NCI-H1417 (cell line): ENCODE measurements around the gene MTREX.

Experiments
- DNase-seq, 3 experiments: peaks; one replicate each; lab custom pipeline; 2025; lab: John Stamatoyannopoulos, UW

MTREX gene

DNA sequence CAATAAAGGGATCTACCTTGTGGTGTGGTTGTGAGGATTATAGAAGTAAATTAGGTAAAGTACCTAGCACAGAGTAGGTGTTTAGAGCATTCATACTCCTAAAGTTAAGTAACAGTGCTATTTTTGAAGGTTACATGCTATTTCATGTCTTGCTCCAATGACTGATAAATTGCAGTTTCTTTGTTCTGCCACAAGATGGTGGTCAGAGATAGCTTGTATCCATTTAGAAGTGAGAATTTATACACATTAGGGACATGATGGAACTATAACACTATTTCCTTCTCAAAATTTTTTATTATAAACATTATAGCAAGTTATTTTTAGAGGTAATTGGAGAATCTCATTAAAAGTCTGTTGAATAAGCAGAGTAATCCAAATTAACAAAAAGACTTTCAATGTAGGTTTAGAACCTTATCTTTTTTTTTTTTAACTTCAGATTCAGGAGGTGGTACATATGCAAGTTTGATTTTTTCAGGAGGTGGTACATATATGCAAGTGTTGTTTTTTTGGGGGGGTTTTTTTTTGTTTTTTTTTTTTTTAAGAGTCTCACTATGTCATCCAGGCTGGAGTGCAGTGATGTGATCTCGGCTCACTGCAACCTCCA, 17.1 kb downstream of the MTREX start:
- DNase-seq: peak; percentile 1 to 46 (median 7)

DNA sequence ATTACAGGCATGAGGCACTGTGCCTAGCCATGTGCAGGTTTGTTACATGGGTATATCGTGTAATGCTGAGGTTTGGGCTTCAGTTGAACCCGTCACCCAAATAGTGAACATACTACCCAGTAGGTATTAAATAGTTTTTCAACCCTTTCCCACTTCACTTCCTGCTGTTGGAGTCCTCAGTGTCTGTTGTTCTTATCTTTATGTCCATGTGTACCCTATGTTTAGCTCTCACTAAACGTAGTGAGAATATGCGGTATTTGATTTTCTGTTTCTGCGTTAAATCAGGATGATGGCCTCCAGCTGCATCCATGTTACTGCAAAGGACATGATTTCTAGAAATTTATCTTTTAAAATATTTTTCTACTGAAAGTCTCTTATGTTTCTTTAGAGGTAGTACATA, 17.8 kb downstream of the MTREX start:
- no peak for DNase-seq

DNA sequence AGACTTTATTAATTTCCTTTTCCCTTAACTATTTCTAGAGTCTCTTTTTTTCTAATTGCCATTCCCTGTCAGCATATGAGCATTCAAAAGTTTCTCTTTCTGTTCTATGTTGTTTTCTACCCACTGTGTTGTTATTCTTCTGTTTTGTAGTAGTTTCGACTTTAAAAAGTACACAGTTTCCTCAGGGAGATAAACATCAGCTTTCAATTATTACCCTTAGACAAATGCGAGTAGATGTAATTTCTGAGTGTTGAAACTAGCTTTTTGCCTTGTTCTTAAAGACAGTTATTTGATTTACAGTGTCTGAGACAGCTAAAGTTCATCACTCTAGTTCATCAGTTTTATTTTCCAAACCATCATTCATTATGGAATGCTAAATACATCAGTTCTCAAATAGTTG, 19.5 kb downstream of the MTREX start:
- DNase-seq: no peak

DNA sequence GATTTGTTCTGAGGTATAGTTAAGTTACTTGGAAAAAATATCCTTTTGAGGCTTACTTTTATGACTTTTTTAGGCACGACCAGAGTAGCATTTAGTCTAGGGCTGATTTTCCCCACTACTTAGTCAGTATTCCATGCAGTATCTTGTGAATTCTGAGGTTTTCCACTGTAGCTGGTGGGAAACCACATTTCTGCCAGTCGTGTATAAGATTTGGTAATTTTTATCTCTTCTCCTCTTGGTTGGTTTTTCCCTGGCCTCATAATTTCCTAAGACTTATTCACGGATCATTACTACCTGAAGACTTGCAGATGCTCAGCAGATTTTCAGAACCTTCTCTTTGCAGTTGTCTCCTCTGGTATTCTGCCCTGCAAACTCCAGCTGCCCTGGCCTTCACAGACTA, 23.5 kb downstream of the MTREX start:
- DNase-seq: no peak

DNA sequence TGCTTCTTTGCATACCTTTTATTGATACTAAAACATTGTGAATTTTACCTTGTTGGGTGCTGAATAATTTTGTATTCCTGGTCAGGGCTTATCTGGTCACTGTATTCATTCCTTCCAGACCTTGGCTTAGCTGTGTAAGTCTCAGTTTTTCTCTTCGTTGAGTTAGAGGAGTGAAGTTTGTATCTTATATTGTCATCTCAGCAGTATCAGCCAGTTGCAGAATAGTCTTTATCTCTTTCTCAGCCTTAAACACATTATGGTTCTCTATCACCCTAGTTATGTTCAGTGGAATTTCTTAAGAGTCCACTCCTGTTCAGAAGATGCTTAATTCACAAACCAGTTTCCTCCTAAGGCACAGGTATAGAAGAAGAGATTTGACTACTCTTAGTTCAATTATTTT, 25.2 kb downstream of the MTREX start:
- DNase-seq: no peak

DNA sequence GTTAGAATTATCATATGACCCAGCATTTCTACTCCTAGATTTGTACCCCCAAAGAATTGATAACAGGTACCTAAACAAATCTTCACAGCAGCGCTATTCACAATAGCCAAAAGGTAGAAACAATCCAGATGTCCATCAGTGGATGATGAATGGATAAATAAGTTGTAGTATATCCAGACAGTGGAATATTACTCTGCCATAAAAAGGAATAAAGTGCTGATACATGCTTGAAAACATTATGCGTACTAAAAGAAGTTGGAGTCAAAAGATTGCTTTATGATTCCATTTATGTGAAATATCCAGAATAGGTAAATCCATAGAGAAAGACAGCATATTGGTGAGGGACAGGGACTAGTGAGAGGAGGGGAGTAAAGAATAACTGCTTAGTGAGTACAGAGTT, 26.0 kb downstream of the MTREX start:
- no peak for DNase-seq

DNA sequence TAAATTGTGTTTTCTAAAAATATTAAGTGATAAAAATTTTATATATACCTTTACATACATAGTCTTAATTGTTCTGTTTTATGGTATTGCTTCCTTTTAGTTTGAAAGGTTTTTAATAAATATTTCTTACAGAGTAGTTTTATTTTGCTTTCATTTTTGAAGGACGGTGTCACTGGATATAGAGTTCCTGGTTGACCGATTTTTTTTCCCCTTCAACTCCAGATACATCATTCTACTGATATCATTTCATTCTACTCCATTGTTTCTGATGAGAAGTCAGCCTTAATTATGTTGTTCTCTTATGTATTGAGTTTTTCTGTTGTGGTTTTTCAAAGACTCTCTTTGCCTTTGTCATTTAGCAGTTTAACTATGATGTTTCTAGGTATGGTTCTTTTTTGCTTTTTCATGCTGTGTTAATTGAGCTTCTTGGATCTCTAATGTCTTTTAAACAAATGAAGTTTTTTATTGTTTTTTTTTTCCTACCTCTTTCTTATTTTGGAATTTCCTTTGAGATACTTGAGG, 30.4 kb downstream of the MTREX start:
- no peak for DNase-seq

DNA sequence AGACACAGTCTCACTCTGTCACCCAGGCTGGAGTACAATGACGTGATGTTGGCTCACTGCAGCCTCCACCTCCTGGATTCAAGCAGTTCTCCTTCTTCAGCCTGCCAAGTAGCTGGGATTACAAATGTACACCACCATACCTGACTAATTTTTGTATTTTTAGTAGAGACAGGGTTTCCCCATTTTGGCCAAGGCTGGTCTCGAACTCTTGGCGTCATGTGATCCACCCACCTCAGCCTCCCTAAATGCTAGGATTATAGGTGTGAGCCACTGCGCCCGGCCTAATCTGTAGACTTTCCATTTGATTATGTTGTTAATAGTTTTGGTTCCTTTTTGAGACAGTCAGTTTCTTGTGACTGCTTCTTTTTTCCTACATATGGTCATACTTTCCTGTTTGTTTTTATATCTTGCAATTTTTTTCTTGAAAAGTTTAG, 31.0 kb downstream of the MTREX start:
- no peak for DNase-seq

DNA sequence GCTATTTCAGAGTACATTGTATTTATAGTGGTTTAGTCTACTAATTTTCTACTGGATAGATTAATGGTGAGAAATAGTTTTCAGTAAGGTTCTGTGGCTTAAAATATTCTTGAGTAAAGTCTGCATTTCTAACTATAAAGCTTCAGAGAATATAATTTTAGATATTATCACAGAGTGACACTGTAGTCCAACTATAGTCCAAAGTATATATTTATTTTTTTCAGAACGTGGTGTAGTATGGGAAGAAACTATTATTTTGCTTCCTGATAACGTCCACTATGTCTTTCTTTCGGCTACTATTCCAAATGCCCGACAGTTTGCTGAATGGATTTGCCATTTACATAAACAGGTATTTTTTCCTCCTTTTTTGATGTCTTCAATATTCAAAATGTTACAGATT, 35.3 kb downstream of the MTREX start:
- DNase-seq: no peak

DNA sequence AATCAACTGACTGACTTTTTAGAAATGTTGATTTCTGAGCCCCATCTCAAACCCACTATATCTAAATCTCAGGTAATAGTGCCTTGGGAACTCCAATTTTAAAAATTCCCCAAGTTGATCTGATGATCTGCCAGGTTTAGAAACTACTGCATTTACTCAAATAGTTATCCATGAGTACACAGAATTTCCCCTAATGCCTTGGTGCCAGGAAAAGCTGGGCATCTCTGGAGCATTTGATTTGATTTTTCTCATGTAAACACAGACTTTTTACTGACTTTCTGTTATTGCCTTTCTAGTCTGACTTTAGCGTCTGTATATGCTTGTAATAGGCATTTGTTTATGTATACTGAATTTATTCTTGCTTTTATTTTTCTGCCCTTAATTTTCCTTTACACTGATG, 35.8 kb downstream of the MTREX start:
- DNase-seq: no peak

DNA sequence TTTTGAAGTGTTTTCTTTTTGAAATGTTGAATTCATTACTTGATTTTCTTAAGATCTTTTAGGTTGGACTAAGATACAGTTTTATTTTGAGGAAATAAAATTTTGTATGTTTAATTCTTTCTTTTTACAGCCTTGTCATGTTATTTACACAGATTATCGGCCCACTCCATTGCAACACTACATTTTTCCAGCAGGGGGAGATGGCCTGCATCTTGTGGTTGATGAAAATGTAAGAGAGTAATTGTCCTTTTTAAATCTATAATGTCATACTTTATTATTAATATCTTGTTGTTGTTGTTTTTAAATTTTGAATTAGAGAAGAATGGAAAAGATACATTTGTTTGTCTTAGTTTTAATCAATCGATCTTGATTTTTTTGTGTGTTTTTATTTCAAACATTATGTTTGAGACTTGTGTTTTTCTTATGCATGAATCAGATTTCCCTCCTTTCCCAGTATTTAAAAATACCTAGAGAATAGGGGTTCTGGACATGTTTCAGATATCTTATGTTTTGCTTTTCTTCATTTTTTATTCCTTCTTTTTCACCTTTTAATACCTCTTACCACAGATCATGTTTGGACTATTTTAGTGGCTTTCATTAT, 36.7 kb downstream of the MTREX start:
- DNase-seq: peak; percentile 1 to 65 (median 60)

DNA sequence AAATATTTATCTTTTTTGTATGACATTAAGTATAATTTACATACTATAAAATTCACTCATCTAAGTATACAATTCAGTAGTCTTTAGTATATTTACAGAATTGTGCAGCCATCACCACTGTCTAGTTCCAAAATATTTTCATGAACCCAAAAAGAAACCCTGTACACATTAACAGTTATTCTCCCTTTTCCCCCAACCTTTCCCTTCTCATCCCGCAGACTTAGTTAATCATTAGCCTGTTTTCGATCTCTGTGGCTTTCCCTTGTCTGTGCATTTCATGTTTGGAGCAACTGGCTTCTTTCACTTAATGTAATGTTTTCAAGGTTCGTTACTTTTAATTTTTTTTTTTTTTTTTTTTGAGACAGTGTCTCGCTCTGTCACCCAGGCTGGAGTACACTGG, 37.5 kb downstream of the MTREX start:
- DNase-seq: no peak

DNA sequence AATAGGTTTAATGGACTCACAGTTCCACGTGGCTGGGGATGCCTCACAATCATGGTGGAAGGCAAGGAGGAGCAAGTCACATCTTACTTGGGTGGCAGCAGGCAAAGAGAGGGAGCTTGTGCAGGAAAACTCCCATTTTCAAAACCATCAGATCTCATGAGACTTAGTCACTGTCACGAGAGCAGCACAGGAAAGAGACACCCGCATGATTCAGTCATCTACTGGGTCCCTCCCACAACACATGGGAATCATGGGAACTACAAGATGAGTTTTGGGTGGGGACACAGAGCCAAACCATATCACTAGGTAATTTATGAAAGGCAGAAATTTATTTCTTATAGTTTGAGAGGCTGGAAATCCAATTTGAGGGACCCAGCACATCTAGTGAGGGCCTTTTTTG, 40.0 kb downstream of the MTREX start:
- no peak for DNase-seq

DNA sequence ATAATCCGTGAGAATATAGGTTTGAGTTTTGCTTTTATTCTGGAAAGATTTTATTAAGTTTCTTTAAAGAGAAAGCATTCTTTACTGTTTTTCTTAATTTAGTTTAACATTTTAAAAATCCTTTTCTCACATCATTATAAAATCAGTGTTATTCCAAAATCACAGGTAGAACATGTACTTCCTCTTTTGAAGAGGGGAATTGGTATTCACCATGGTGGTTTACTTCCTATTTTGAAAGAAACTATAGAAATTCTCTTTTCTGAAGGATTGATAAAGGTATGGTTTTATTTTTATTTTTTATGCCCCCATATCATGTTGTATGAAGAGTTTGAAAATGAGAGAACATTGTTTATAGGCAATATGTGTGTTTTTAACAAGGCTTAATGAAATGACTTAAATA, 43.0 kb downstream of the MTREX start:
- no peak for DNase-seq

DNA sequence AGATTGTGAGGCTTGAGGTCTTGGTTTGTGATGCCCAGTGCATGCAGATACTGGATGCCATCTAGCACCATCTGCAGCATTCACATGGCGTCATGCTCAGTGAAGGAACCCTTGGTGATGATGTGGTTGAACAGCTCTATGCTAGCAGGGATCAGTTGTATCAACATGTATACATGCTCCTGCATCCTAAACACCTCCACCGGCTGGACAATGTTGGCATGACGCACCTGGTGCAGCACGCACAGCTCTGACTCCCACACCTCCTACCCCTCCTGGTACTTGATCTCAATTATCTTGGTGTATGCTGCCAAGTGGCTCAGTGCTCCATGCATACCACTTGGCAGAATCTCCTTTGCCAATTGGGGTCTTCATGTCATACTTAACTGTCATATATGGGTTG, 49.1 kb downstream of the MTREX start:
- no peak for DNase-seq

DNA sequence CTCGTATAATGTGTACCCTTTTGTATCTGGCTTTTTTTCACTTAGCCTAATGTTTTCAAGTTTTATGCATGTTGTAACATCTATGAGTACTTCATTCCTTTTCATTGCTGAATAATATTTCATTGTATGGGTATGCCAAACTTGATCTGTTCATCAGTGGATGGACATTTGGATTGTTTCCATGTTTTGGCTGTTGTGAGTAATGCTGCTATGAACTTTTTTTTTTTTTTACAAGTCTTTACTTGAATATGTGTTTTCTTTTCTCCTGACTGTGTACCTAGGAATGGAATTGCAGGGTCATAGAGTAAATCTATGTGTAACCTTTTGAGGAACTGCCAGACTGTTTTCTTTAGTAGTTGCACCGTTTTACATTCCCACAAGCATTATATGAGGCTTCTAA, 52.4 kb downstream of the MTREX start:
- DNase-seq: no peak

DNA sequence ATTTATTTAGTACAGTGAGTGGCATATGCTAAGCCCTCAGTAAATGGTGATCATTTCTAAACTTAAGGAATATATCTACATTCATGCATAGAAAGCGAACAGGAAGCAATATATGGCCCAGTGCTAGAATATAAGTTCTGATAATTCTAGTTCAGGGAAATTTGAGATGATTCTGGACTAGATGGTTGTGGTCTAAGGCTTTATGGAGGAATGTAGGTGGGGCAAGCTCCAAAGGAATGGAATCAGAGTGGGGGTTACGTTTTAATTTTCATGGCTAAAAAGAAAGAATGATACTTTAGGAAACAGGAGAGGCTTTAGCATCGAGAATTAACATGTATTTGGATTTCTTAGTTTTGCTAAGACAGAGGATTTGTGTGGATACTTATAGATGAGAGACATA, 56.1 kb downstream of the MTREX start:
- DNase-seq: no peak

DNA sequence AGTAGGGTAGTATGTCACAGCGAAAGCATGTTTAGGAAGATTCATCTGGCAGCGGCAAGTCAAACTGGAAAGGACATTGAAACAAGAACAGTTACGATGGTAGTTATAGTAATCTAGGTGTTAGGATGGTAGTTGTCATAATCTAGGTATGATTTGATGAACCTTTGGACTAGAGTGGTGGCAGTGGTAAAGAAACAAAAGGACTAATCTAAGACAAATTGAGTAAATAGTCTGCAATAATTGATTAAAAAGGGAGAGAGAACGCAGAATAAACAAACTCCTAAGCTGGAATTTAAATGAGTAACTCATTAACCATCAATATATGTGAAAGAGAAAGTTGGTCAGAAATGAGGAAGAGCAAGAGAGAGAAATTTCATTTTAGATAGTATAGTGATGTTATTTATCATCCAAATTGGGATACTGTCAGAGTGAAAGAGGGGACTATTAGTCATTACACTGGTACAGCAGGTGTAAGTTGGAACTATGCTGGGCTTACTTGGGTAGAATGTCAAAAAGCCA, 56.8 kb downstream of the MTREX start:
- DNase-seq: no peak

DNA sequence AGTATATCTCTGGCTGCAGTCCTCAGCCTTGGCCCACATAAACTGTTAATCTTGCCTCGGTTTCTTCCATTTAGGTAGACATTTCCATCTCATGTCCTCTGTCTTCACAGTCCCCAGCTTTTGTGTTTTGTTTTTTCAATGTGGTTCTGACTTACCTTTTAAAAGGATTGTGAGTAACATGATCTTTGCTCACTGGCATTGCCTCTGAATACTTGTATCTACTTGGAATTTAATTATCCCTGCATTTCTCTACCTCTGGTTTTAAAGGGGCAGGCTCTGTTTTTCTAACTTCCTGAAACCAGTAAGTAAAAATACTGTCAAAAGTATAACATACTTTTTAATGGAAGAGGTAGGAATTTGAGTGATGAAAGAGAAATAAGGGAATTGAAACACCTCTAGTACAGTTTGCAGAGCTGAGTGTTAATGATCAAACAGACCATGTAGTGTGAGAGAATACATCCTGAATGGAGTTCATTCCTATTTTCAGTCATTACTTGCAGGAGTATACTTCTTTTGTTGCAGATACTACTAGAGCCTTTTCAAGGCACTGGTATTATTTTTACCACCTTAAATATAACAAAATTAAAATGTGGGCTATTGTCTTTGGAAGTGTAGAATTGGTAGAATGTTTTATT, 62.6 kb downstream of the MTREX start:
- peak in 1 of 3 experiments; percentile 29 for DNase-seq

DNA sequence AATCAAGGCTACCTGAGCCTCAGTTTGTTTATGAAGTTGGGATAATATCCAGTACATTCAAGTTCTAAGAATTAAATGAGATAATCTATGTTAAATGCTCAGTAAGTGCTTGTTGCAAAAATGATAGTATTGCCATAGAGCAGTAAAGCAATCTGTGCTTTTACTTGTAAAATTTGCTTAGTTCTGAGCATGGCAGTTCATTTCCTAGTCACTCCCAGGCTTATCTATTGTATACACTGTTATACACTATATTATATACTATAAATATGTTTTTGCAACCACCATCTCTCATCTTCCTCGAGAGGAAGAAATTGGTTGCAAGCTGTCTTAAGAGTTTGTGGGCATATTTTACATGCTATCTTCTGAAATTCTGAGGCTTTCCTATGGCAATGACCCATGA, 63.4 kb downstream of the MTREX start:
- no peak for DNase-seq

DNA sequence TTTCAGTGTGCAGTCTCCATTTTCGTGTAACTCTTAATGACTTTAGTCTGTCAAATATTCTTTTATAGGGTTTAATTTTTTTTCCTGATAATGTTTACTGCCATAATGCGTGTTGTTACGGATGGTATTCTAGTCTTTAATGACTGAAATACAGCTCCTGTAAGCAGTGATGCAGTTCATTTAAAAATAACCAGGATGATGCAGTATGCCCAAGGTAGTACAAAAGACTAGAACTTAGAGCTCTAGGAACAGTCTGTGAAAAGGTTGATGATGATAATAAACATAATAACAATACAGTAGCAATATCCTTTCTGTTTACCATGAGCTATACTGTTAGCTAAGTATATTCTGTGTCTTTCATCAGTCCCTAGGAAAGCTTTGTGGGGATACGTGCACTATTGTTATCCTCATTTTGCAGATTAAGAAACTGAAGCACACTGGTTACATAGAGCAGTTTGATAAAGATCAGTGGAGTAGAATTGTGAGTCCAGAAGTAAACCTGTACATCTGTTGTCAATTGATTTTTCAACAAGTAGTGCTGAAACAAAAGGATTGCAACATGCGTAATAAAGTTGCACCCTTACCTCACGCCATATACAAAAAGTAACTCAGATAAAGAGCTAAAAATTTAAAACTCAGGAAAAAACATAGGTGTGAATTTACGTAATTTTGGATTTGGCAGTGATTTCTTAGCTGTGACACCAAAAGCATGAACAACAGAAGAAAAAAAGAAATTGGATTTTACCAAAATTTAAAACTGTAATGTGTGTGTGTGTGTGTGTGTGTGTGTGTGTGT, 64.5 kb downstream of the MTREX start:
- DNase-seq: no peak

DNA sequence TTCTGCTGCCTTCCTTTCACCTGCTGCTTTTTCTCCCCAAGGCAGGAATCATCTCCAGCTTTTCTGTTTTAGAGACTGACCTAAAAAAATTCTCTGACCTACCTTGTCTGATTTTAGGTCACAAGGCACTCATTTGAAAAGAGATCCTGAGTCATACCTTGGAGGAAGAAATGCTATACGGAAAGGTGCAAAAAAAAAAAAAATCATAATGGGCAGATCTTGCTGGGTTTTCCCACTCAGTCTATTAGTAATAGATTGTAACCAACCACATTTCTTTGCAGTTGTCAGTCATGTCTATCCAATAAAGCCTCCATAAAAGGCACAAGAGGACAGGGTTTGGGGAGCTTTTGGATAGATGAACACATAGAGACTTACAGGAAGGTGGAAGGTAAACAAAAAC, 70.0 kb downstream of the MTREX start:
- DNase-seq: no peak

DNA sequence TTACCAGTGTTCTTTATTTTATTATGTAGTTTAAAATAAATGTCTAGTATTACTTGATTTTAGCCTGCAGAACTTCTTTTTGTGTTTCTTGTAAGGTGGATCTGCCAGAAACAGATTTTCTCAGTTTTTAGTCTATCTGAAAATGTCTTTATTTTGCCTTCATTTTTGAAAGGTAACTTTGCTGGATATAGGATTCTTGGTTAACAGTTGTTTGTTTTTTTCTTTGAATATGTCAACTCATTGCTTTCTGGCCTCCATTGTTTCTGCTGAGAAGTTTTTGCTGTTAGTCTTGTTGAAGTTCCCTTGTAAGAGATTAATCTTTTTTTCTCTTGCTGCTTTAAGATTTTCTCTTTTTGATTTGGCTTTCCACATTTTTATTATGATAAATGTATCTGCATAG, 75.5 kb downstream of the MTREX start:
- no peak for DNase-seq
